Endodermal cell (in vitro differentiated cells): ENCODE data around the gene IL22. TPM values are rescaled to one million over a fixed set of nuclear protein-coding genes. Genes with fewer than 3 reads are reported as not detected.

ENCODE experiments used
- DNase-seq: peaks from one replicate; pipeline ENCODE4 v3.0.0-alpha.2; 2017
- H3K27ac ChIP-seq: 2 replicates; pipeline ENCODE4 v1.5.1; 2013; ENCODE audit warnings: mild to moderate bottlenecking, low read depth, low read length, moderate library complexity
- H3K27me3 ChIP-seq: 2 replicates; pipeline ENCODE4 v1.6.1; 2013; ENCODE audit warnings: mild to moderate bottlenecking, low read length, moderate library complexity; ENCODE audit not compliant: insufficient read depth, control insufficient read depth, poor library complexity, severe bottlenecking
- H3K36me3 ChIP-seq: 2 replicates; pipeline ENCODE4 v1.7.0; 2013; ENCODE audit warnings: mild to moderate bottlenecking, low read length, moderate library complexity; ENCODE audit not compliant: control insufficient read depth, insufficient read depth
- H3K4me1 ChIP-seq: one replicate; pipeline ENCODE4 v1.7.0; 2013; ENCODE audit warnings: low read length; ENCODE audit not compliant: control insufficient read depth, insufficient read depth
- H3K4me3 ChIP-seq: 2 replicates; pipeline ENCODE4 v1.5.1; 2013; ENCODE audit warnings: mild to moderate bottlenecking, low read length, moderate library complexity
- H3K9ac ChIP-seq: 2 replicates; pipeline ENCODE4 v1.6.1; 2013; ENCODE audit warnings: mild to moderate bottlenecking, low read length, moderate library complexity; ENCODE audit not compliant: poor library complexity, severe bottlenecking; ENCODE audit errors: extremely low read depth
- H3K9me3 ChIP-seq: 2 replicates; pipeline ENCODE4 v1.6.1; 2013; ENCODE audit warnings: mild to moderate bottlenecking, low read length, moderate library complexity; ENCODE audit not compliant: control insufficient read depth
- H3K27ac Mint-ChIP-seq: 2 replicates; pipeline ENCODE4 v1.8.0; 2020; ENCODE audit warnings: mixed read lengths
- H3K27me3 Mint-ChIP-seq: 2 replicates; pipeline ENCODE4 v1.8.0; 2021; ENCODE audit warnings: mild to moderate bottlenecking, mixed read lengths; ENCODE audit not compliant: insufficient read depth
- H3K36me3 Mint-ChIP-seq: 2 replicates; pipeline ENCODE4 v1.8.0; 2020; ENCODE audit warnings: low read depth, mixed read lengths
- H3K4me1 Mint-ChIP-seq: 2 replicates; pipeline ENCODE4 v1.8.0; 2020; ENCODE audit warnings: mixed read lengths
- H3K4me3 Mint-ChIP-seq: 2 replicates; pipeline ENCODE4 v1.8.0; 2020; ENCODE audit warnings: mild to moderate bottlenecking, moderate library complexity, mixed read lengths
- H3K9me3 Mint-ChIP-seq: 2 replicates; pipeline ENCODE4 v1.8.0; 2020; ENCODE audit warnings: mild to moderate bottlenecking, mixed read lengths
- WGBS, 2 experiments: methylation state at CpG; one replicate each; pipeline versions ENCODE4 v1.1.5 to v1.1.7; 2013; ENCODE audit warnings: missing lambda C conversion rate in 2 of 2, mixed read lengths in 1 of 2; ENCODE audit not compliant: insufficient coverage in 1 of 2, insufficient read length in 1 of 2; 5-methylcytosine and 5-hydroxymethylcytosine counted together
- total RNA-seq, 2 donors: library from RNA; stranded (reverse); fragmentation: NEBNext Ultra II Directional in 1 of 2; extraction: Animal tissue kit (Norgen Biotek cat#: 25700) in 1 of 2; gene quantifications; 2 replicates in 1 of 2; 3 replicates in 1 of 2; pipeline ENCODE4 v1.2.1, GENCODE V29; 2021
- TF ChIP-seq, protein P1 (sequence below): fragments of 200-600 bp; sonication (generic); conservative IDR thresholded peaks from 2 replicates; pipeline ENCODE4 v1.5.0; 2021; ENCODE audit warnings: antibody characterized with exemption, mild to moderate bottlenecking

Gene IL22
- total RNA-seq, 2 donors from 2014 or later, result not detected

DNA sequence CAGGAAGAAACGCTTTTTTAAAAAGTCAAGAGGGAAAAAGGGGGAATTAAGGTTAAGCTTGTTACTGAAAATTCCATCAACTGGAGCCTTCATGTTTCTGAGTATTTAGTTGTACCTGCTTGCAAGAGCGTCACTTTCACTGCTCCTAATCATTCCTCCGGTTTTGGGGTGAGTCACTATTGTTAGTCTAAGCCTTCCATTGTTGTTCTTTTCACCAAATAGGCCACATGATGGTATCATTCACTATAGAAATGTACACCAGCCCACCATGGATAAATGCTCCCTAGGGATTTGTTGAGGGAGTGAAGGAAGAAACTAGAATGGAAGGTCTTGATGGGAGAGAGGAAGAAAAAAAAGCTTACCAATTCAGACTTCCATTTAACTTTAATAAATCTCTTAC, 3.0 kb downstream of the IL22 start:
- no peaks in the 10 kb centered on the region for H3K36me3 ChIP-seq
- no peak overlapping the region for H3K27ac ChIP-seq
- no peaks in the 10 kb centered on the region for H3K36me3 Mint-ChIP-seq
- peaks cover 16% of the 10 kb centered on the region for H3K9me3 Mint-ChIP-seq
- TF ChIP-seq, protein P1, sequence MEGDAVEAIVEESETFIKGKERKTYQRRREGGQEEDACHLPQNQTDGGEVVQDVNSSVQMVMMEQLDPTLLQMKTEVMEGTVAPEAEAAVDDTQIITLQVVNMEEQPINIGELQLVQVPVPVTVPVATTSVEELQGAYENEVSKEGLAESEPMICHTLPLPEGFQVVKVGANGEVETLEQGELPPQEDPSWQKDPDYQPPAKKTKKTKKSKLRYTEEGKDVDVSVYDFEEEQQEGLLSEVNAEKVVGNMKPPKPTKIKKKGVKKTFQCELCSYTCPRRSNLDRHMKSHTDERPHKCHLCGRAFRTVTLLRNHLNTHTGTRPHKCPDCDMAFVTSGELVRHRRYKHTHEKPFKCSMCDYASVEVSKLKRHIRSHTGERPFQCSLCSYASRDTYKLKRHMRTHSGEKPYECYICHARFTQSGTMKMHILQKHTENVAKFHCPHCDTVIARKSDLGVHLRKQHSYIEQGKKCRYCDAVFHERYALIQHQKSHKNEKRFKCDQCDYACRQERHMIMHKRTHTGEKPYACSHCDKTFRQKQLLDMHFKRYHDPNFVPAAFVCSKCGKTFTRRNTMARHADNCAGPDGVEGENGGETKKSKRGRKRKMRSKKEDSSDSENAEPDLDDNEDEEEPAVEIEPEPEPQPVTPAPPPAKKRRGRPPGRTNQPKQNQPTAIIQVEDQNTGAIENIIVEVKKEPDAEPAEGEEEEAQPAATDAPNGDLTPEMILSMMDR, result no peak
- no peaks in the 10 kb centered on the region for H3K27me3 ChIP-seq
- peaks cover 2% of the 10 kb centered on the region for H3K27me3 Mint-ChIP-seq
- peaks cover 3% of the 10 kb centered on the region for H3K4me1 ChIP-seq
- no peak for DNase-seq
- no peak overlapping the region for H3K27ac Mint-ChIP-seq
- no peak overlapping the region for H3K9ac ChIP-seq
- peaks cover 14% of the 10 kb centered on the region for H3K9me3 ChIP-seq
- peaks cover 10% of the 10 kb centered on the region for H3K4me1 Mint-ChIP-seq
- WGBS, 2 experiments, result 82 to 100% methylated on average over 2 to 3 of the region's 3 CpGs
- H3K4me3 Mint-ChIP-seq, result no peak overlapping the region
- no peak overlapping the region for H3K4me3 ChIP-seq

DNA sequence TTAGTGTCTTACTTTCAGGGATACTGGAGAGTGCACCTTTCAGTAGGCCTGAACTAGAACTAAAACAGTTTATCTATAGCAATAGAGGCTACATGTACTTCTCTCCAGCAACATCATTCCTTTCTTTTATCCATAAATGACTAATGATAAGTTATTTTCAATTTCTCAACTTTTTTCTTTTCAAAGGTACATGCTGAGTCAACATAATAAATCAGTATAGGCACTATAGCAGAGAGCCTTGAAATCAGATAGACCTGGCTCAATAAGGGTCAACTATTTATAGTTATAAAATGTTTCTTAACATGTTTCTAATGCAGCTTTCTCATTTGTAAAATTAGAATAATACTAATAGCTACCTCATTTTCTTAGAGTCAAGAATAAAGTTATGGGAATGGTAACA, 5.6 kb downstream of the IL22 start:
- H3K4me3 Mint-ChIP-seq, result no peak overlapping the region
- H3K27ac Mint-ChIP-seq, result no peak overlapping the region
- H3K36me3 ChIP-seq, result no peaks in the 10 kb centered on the region
- H3K4me1 Mint-ChIP-seq, result peaks cover 19% of the 10 kb centered on the region
- TF ChIP-seq, protein P1, result no peak
- no peak for DNase-seq
- H3K27ac ChIP-seq, result no peak overlapping the region
- no peaks in the 10 kb centered on the region for H3K36me3 Mint-ChIP-seq
- no peak overlapping the region for H3K9ac ChIP-seq
- H3K9me3 ChIP-seq, result peaks cover 14% of the 10 kb centered on the region
- peaks cover 3% of the 10 kb centered on the region for H3K4me1 ChIP-seq
- no peaks in the 10 kb centered on the region for H3K27me3 ChIP-seq
- H3K4me3 ChIP-seq, result no peak overlapping the region
- H3K9me3 Mint-ChIP-seq, result peaks cover 16% of the 10 kb centered on the region
- peaks cover under 1% of the 10 kb centered on the region for H3K27me3 Mint-ChIP-seq

DNA sequence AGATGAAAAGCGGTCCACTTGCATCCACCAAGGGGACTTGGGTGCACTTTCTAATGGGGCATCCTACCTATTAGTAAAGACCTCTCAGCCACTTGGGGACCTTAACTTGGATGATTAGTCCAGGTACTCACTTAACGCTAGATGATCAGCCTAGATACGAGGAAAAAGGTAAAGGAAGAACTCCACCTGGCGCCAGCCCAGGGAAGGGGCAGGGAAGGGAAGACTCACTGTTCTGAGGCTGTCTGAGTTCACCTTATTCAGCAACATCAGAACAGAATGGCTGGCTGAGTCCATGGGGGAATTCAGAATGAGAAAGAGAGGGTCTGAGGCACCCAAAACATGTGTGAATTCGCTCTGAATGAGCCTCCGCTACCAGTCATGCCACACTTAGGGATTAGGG, 7.1 kb downstream of the IL22 start:
- TF ChIP-seq, protein P1, result peak; percentile 49
- H3K4me3 Mint-ChIP-seq, result peak overlapping the region; percentile 10
- H3K27ac ChIP-seq, result no peak overlapping the region
- H3K36me3 ChIP-seq, result no peaks in the 10 kb centered on the region
- H3K9me3 ChIP-seq, result peaks cover 14% of the 10 kb centered on the region
- no peaks in the 10 kb centered on the region for H3K36me3 Mint-ChIP-seq
- H3K4me3 ChIP-seq, result peak overlapping the region; percentile 44
- no peaks in the 10 kb centered on the region for H3K27me3 Mint-ChIP-seq
- WGBS, 2 experiments, result 94 to 95% methylated on average over 6 of the region's 6 CpGs
- peaks cover 16% of the 10 kb centered on the region for H3K9me3 Mint-ChIP-seq
- no peak overlapping the region for H3K9ac ChIP-seq
- peaks cover 3% of the 10 kb centered on the region for H3K4me1 ChIP-seq
- peaks cover 19% of the 10 kb centered on the region for H3K4me1 Mint-ChIP-seq
- DNase-seq, result peak; percentile 61
- no peaks in the 10 kb centered on the region for H3K27me3 ChIP-seq
- no peak overlapping the region for H3K27ac Mint-ChIP-seq
